K562 (cell line): Measurements from ENCODE around the gene MYL4. TPM values are rescaled to one million over a fixed set of nuclear protein-coding genes. Genes with fewer than 3 reads are reported as not detected.

Experiments used
- ATAC-seq: fragments of 200-7000 bp; cut with Tn5 transposase; 3 replicates; pipeline ENCODE4 v1.9.1; 2020; ENCODE audit warnings: moderate library complexity
- BruUV-seq: library from RNA; stranded (reverse); fragments of 400-500 nt; replicated peaks from 2 replicates; lab custom pipeline; 2021; lab: Mats Ljungman, UMichigan
- CTCF ChIA-PET: fragments of 300-600 bp; formaldehyde crosslinking; extraction: SDS; loops from one replicate; lab custom pipeline; 2021; ENCODE audit warnings: low intra/inter-chr PET ratio; lab: Yijun Ruan, JAX
- POLR2A ChIA-PET: fragments of 300-600, 350-650 bp; sonication (Branson Sonifier 250); formaldehyde crosslinking; extraction: SDS; loops from one replicate; lab custom pipeline; 2021; ENCODE audit warnings: antibody characterized with exemption, inconsistent platforms; lab: Yijun Ruan, JAX
- DNase-seq, 4 experiments: peaks; one replicate each; pipeline versions ENCODE4 v3.0.0 to v3.0.0-alpha.2; 2011 to 2018; ENCODE audit warnings: low spot score in 3 of 4, mixed read lengths in 3 of 4; ENCODE audit errors: extremely low read depth in 1 of 4
- FAIRE-seq: peaks from 2 replicates; lab custom pipeline; 2011; peaks lifted over from hg19 to GRCh38; lab: Jason Lieb, UNC
- H2AFZ ChIP-seq: 2 replicates; pipeline ENCODE4 v1.6.0; 2011; ENCODE audit warnings: low read depth, low read length, control low read depth, inconsistent platforms
- H3K27ac ChIP-seq: fragments of 200-600 bp; 3 replicates; pipeline ENCODE4 v1.8.0; 2011; ENCODE audit warnings: low read depth, mild to moderate bottlenecking, control low read depth, inconsistent platforms, low read length, moderate library complexity, mixed read lengths; ENCODE audit errors: extremely low read depth
- H3K27me3 ChIP-seq, 2 experiments: fragments of 300-600 bp in 1 of 2; 2 replicates in 1 of 2; 3 replicates in 1 of 2; pipeline versions ENCODE4 v1.6.0 to v1.8.0; 2011; ENCODE audit warnings: inconsistent platforms in 2 of 2, low read length in 2 of 2, mild to moderate bottlenecking in 1 of 2, mixed read lengths in 1 of 2, moderate library complexity in 1 of 2; ENCODE audit not compliant: control insufficient read depth in 2 of 2, insufficient read depth in 2 of 2
- H3K36me3 ChIP-seq: fragments of 300-600 bp; 3 replicates; pipeline ENCODE4 v1.8.0; 2011; ENCODE audit warnings: mild to moderate bottlenecking, low read length, inconsistent platforms; ENCODE audit not compliant: control insufficient read depth, insufficient read depth
- H3K4me1 ChIP-seq, 2 experiments: fragments of 200-600 bp in 1 of 2; replicated peaks in 1 of 2; 2 replicates in 1 of 2; 3 replicates in 1 of 2; pipeline versions ENCODE4 v1.5.1 to v1.8.0; 2011; ENCODE audit warnings: inconsistent platforms in 2 of 2, low read length in 2 of 2, mild to moderate bottlenecking in 1 of 2, mixed read lengths in 1 of 2, moderate library complexity in 1 of 2; ENCODE audit not compliant: control insufficient read depth in 2 of 2, insufficient read depth in 2 of 2
- H3K4me2 ChIP-seq: 2 replicates; pipeline ENCODE4 v1.6.1; 2011; ENCODE audit warnings: low read length, control low read depth, inconsistent platforms, mixed read lengths; ENCODE audit not compliant: insufficient read depth
- H3K4me3 ChIP-seq: fragments of 200-600 bp; sonication (generic), shearing (Covaris generic); 2 replicates; pipeline ENCODE4 v1.5.1; 2016; ENCODE audit warnings: control low read depth, inconsistent platforms
- H3K79me2 ChIP-seq: fragments of 200-600 bp; 3 replicates; pipeline ENCODE4 v1.8.0; 2011; ENCODE audit warnings: low read length, inconsistent platforms; ENCODE audit not compliant: control insufficient read depth, insufficient read depth
- H3K9ac ChIP-seq, 2 experiments: 2 replicates each; pipeline versions ENCODE4 v1.6.0 to v1.6.1; 2011; ENCODE audit warnings: low read depth in 2 of 2, low read length in 2 of 2, control low read depth in 1 of 2, inconsistent platforms in 1 of 2, mild to moderate bottlenecking in 1 of 2, mixed read lengths in 1 of 2; ENCODE audit not compliant: insufficient read depth in 1 of 2
- H3K9me1 ChIP-seq: one replicate; pipeline ENCODE4 v1.6.0; 2011; ENCODE audit warnings: inconsistent platforms, mild to moderate bottlenecking, low read length, moderate library complexity; ENCODE audit not compliant: control insufficient read depth, insufficient read depth
- H3K9me3 ChIP-seq: replicated peaks from 2 replicates; pipeline ENCODE4 v1.5.1; 2011; ENCODE audit warnings: low read depth, low read length, inconsistent platforms; ENCODE audit not compliant: control insufficient read depth, insufficient read depth
- H4K20me1 ChIP-seq: replicated peaks from 2 replicates; pipeline ENCODE4 v1.6.1; 2011; ENCODE audit warnings: low read length, inconsistent platforms, mixed read lengths; ENCODE audit not compliant: control insufficient read depth, insufficient read depth
- CGGBP1 ChIP-seq: fragments of 250-450 bp; sonication (Bioruptor Pico); IDR thresholded peaks from 2 replicates; pipeline ENCODE4 v1.9.0; 2021; ENCODE audit warnings: mild to moderate bottlenecking
- DACH1 ChIP-seq: fragments of 450-650 bp; IDR thresholded peaks from 2 replicates; pipeline ENCODE4 v1.6.1; 2018; ENCODE audit not compliant: partially characterized antibody
- ETV6 ChIP-seq, 3 experiments: fragments of 150-350 bp in 1 of 3; sonication (generic) in 1 of 3; formaldehyde crosslinking in 1 of 3; IDR thresholded peaks; 2 replicates each; pipeline versions ENCODE4 v1.6.1 to v1.8.0; 2014 to 2022; ENCODE audit warnings: borderline replicate concordance in 2 of 3, low read depth in 2 of 3, antibody characterized with exemption in 1 of 3, low read length in 1 of 3, mild to moderate bottlenecking in 1 of 3, missing genetic modification reagents in 1 of 3
- HMGN3 ChIP-seq: IDR thresholded peaks from 2 replicates; pipeline ENCODE4 v1.6.1; 2011; ENCODE audit warnings: borderline replicate concordance, low read depth, mild to moderate bottlenecking, mixed read lengths, low read length; ENCODE audit not compliant: insufficient read length; ENCODE audit errors: extremely low read depth
- NR1H2 ChIP-seq: sonication (generic); formaldehyde crosslinking; IDR thresholded peaks from 2 replicates; pipeline ENCODE4 v1.4.0; 2020; ENCODE audit warnings: mild to moderate bottlenecking, missing genetic modification reagents
- POLR2A ChIP-seq: fragments of 450-650 bp; conservative IDR thresholded peaks from 2 replicates; pipeline ENCODE4 v1.6.1; 2016
- POLR2G ChIP-seq: fragments of 200-400 bp; formaldehyde crosslinking; IDR thresholded peaks from 2 replicates; pipeline ENCODE4 v1.6.1; 2017; ENCODE audit warnings: low read depth, mild to moderate bottlenecking, antibody characterized with exemption, low read length, moderate library complexity
- TFE3 ChIP-seq: fragments of 450-650 bp; formaldehyde crosslinking; IDR thresholded peaks from 2 replicates; pipeline ENCODE4 v1.4.0; 2020; ENCODE audit warnings: mild to moderate bottlenecking, mixed read lengths
- ZFX ChIP-seq: sonication (generic); formaldehyde crosslinking; IDR thresholded peaks from 2 replicates; pipeline ENCODE4 v1.8.0; 2022; ENCODE audit warnings: mild to moderate bottlenecking, missing genetic modification reagents, moderate library complexity
- ZNF518B ChIP-seq: fragments of 250-450 bp; sonication (Bioruptor Pico); IDR thresholded peaks from 2 replicates; pipeline ENCODE4 v1.5.0; 2021; ENCODE audit warnings: mild to moderate bottlenecking, moderate library complexity
- WGBS: fragments of 100-300 bp; shearing (Covaris generic); methylation state at CpG from one replicate; pipeline ENCODE4 v1.1.6; 2016; ENCODE audit warnings: low coverage, mixed read lengths; ENCODE audit not compliant: insufficient coverage; ENCODE audit errors: missing lambda C conversion rate; 5-methylcytosine and 5-hydroxymethylcytosine counted together
- in situ Hi-C: fragments of 300-500 bp; cut with MboI; formaldehyde crosslinking; loops from 4 replicates; pipeline ENCODE4 v1.15.0; 2018; ENCODE audit warnings: inconsistent platforms, mixed read lengths
- intact Hi-C: fragments of 100-400 bp; cut with micrococcal nuclease; formaldehyde crosslinking; loops from 2 replicates; pipeline ENCODE4 v1.14.2; 2022
- polyA plus RNA-seq, 8 experiments: library from polyadenylated mRNA; depleted of rRNA in 4 of 8; stranded (reverse) in 5 of 8; unstranded in 3 of 8; fragments of >200 nt; fragmentation: Nextera tagmentation in 2 of 8; fragmentation: Illumina TruSeq in 1 of 8; extraction: Ambion mirVana in 2 of 8; extraction: Trizol in 1 of 8; gene quantifications; 2 replicates each; pipeline versions ENCODE4 v1.2.1 to v1.2.3, GENCODE V29; 2011 to 2014; ENCODE audit warnings: inconsistent platforms in 1 of 8, missing spikeins in 1 of 8
- total RNA-seq, 7 experiments: library from RNA; depleted of rRNA in 6 of 7; stranded (reverse); fragments of >200 nt in 6 of 7; fragmentation: Illumina TruSeq in 2 of 7; extraction: Trizol in 2 of 7; gene quantifications; 2 replicates each; pipeline versions ENCODE4 v1.2.1 to v1.2.3, GENCODE V29; 2011 to 2021; ENCODE audit warnings: low replicate concordance in 1 of 7

The MYL4 gene
- total and polyA plus RNA-seq, 9 of the 15 experiments (the other 6 are each of a cell fraction or from before 2014, with no cell fraction given), result 117 to 423 (median 221) TPM

DNA sequence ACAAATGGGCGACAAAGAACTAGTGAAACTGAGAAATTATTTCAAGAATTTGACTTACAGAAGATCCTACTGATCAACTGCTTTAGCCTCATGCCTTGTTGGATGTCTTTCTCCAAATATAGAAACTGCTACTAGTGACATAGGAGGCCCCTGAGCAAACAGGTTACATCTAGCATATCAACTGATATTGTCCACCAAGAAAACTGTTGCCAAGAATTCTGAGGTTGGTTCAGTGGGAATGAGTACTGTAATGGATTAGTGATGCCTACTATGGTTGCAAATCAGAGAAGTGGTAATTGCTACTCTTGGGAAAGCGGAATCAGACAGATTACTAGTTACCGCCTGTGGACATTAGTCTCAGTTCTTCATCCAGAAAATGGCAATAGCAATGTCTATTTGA, 30.0 kb upstream of the MYL4 start:
- ChIA-PET CTCF (no interaction called here), POLR2A (no interaction called here)
- Histone ChIP-seq H3K4me3 (no peak overlapping the region), H2AFZ (no peak overlapping the region), H3K27me3 (no peaks in the 10 kb centered on the region), H3K27ac (no peak overlapping the region), H4K20me1 (no peaks in the 10 kb centered on the region; the same call in 1 of the 2 replicates), H3K79me2 (peaks cover 99% of the 10 kb centered on the region), H3K4me1 (peaks cover 10 to 17% of the 10 kb centered on the region in 2 experiments; a peak in 4 of 5 replicates), H3K9me3 (no peaks in the 10 kb centered on the region), H3K36me3 (peaks cover 84% of the 10 kb centered on the region), H3K9me1 (no peaks in the 10 kb centered on the region), H3K9ac (no peak overlapping the region), H3K4me2 (no peak overlapping the region)
- intact Hi-C loops, result loop anchor here (5.0 kb wide), 1 partner anchor 33 kb away; no protein-coding TSS in a partner anchor
- ATAC-seq (no peak), DNase-seq (no peak), FAIRE-seq (no peak)
- TF ChIP-seq HMGN3 (no peak), DACH1 (no peak), NR1H2 (CRISPR knock-in tag) (no peak), ZNF518B (no peak), TFE3 (CRISPR knock-in tag) (no peak), ZFX (CRISPR knock-in tag) (no peak), POLR2G (no peak), CGGBP1 (CRISPR knock-in tag) (no peak), ETV6 (IDR thresholded peaks at IDR 0.05; ENCODE audit: borderline replicate concordance in 1 of 2, low read depth in 2 of 2, low read length in 1 of 2) (no peak), ETV6 (CRISPR knock-in tag; IDR thresholded peaks at IDR 0.05; ENCODE audit: borderline replicate concordance) (no peak), POLR2A (no peak)
- in situ Hi-C loops, result no loop called here
- BruUV-seq, result no TSS peak
- 97% methylated on average over 3 of the region's 3 CpGs for WGBS
